GM21786 (cell line): ENCODE results near the gene RALGPS1.

ENCODE experiments used
- ATAC-seq: cut with Tn5 transposase; IDR thresholded peaks from one replicate; pipeline ENCODE4 v1.9.1; 2021; ENCODE audit not compliant: unreplicated experiment

RALGPS1 gene

GRCh38 chr9:127020036-127020801 is 105.6 kb downstream of the RALGPS1 start:
- no peak for ATAC-seq

GRCh38 chr9:127020802-127021078 is 106.2 kb downstream of the RALGPS1 start:
- no peak for ATAC-seq

GRCh38 chr9:127021664-127022363 is 107.2 kb downstream of the RALGPS1 start:
- ATAC-seq = no peak

GRCh38 chr9:127022913-127023660 is 108.5 kb downstream of the RALGPS1 start:
- no peak for ATAC-seq

GRCh38 chr9:127025042-127025441 is 110.5 kb downstream of the RALGPS1 start:
- ATAC-seq = no peak

GRCh38 chr9:127027694-127028093 is 113.1 kb downstream of the RALGPS1 start:
- no peak for ATAC-seq

GRCh38 chr9:127029548-127029947 is 115.0 kb downstream of the RALGPS1 start:
- ATAC-seq = no peak

GRCh38 chr9:127030814-127031740 is 116.5 kb downstream of the RALGPS1 start:
- no peak for ATAC-seq

GRCh38 chr9:127032256-127032655 is 117.7 kb downstream of the RALGPS1 start:
- no peak for ATAC-seq

- no peak for ATAC-seq
Observed at GRCh38 chr9:127033061-127033460, 118.5 kb downstream of the RALGPS1 start.

GRCh38 chr9:127033789-127034188 is 119.2 kb downstream of the RALGPS1 start:
- ATAC-seq = no peak

- ATAC-seq = no peak
Observed at GRCh38 chr9:127034691-127035090, 120.1 kb downstream of the RALGPS1 start.

GRCh38 chr9:127035423-127035822 is 120.8 kb downstream of the RALGPS1 start:
- no peak for ATAC-seq

GRCh38 chr9:127035948-127036347 is 121.4 kb downstream of the RALGPS1 start:
- ATAC-seq = no peak

GRCh38 chr9:127036437-127036836 is 121.9 kb downstream of the RALGPS1 start:
- no peak for ATAC-seq

GRCh38 chr9:127038531-127038930 is 123.9 kb downstream of the RALGPS1 start:
- no peak for ATAC-seq

GRCh38 chr9:127039492-127039891 is 124.9 kb downstream of the RALGPS1 start:
- ATAC-seq = no peak

GRCh38 chr9:127045148-127045547 is 130.6 kb downstream of the RALGPS1 start:
- ATAC-seq = no peak

- ATAC-seq = no peak
Observed at GRCh38 chr9:127047971-127048370, 133.4 kb downstream of the RALGPS1 start.

GRCh38 chr9:127049044-127049443 is 134.5 kb downstream of the RALGPS1 start:
- peak; percentile 53 for ATAC-seq

GRCh38 chr9:127049581-127049980 is 135.0 kb downstream of the RALGPS1 start:
- no peak for ATAC-seq
